Thoracic aorta (tissue), 2 donors: Measurements from ENCODE around the gene SLC44A2. TPM values are rescaled to one million over a fixed set of nuclear protein-coding genes. Genes with fewer than 3 reads are reported as not detected.

Experiments used
- ATAC-seq: fragments of 150-250 bp; one replicate; pipeline ENCODE4 v1.8.0; 2017; ENCODE audit warnings: low read depth; ENCODE audit not compliant: insufficient number of reproducible peaks, low FRiP score
- DNase-seq: peaks from one replicate; pipeline ENCODE4 v3.0.0-alpha.2; 2020; ENCODE audit warnings: low spot score
- H3K27ac ChIP-seq, 2 donors: fragments of 200-600 bp; sonication (generic); 1 replicate in 1 of 2; 2 replicates in 1 of 2; pipeline ENCODE4 v1.5.1; 2016; ENCODE audit warnings: mild to moderate bottlenecking in 2 of 2, moderate library complexity in 2 of 2
- H3K27me3 ChIP-seq: fragments of 200-600 bp; sonication (generic); replicated peaks from 2 replicates; pipeline ENCODE4 v1.6.0; 2016; ENCODE audit warnings: mild to moderate bottlenecking; ENCODE audit not compliant: insufficient read depth
- H3K36me3 ChIP-seq: fragments of 200-600 bp; sonication (generic); one replicate; pipeline ENCODE4 v1.5.1; 2016
- H3K4me1 ChIP-seq, 2 donors: fragments of 200-600 bp; sonication (generic); 1 replicate in 1 of 2; 2 replicates in 1 of 2; pipeline versions ENCODE4 v1.5.1 to v1.6.0; 2016; ENCODE audit warnings: low read depth in 2 of 2, mild to moderate bottlenecking in 1 of 2; ENCODE audit not compliant: control insufficient read depth in 1 of 2
- H3K4me3 ChIP-seq: fragments of 200-600 bp; sonication (generic); 2 replicates; pipeline ENCODE4 v1.5.1; 2016; ENCODE audit warnings: mild to moderate bottlenecking
- H3K9me3 ChIP-seq: fragments of 200-600 bp; sonication (generic); 2 replicates; pipeline ENCODE4 v1.5.1; 2016
- total RNA-seq, 2 donors: library from RNA; depleted of rRNA; stranded (reverse); fragments of >200 nt; gene quantifications; one replicate each; pipeline versions ENCODE4 v1.1.0 to v1.2.3, GENCODE V29; 2016
- TF ChIP-seq, protein P1 (sequence below): fragments of 200-600 bp; sonication (generic); IDR thresholded peaks from one replicate; pipeline ENCODE4 v1.5.1; 2019; ENCODE audit warnings: antibody characterized with exemption

Gene SLC44A2
- total RNA-seq, 2 donors from 2014 or later = 105 to 748 TPM

- no peak overlapping the region for H3K27ac ChIP-seq
- ATAC-seq = no peak
- H3K27me3 ChIP-seq = no peaks in the 10 kb centered on the region
- no peaks in the 10 kb centered on the region for H3K4me1 ChIP-seq
- DNase-seq = no peak
- no peaks in the 10 kb centered on the region for H3K9me3 ChIP-seq
- H3K4me3 ChIP-seq = no peak overlapping the region
- TF ChIP-seq, protein P1, sequence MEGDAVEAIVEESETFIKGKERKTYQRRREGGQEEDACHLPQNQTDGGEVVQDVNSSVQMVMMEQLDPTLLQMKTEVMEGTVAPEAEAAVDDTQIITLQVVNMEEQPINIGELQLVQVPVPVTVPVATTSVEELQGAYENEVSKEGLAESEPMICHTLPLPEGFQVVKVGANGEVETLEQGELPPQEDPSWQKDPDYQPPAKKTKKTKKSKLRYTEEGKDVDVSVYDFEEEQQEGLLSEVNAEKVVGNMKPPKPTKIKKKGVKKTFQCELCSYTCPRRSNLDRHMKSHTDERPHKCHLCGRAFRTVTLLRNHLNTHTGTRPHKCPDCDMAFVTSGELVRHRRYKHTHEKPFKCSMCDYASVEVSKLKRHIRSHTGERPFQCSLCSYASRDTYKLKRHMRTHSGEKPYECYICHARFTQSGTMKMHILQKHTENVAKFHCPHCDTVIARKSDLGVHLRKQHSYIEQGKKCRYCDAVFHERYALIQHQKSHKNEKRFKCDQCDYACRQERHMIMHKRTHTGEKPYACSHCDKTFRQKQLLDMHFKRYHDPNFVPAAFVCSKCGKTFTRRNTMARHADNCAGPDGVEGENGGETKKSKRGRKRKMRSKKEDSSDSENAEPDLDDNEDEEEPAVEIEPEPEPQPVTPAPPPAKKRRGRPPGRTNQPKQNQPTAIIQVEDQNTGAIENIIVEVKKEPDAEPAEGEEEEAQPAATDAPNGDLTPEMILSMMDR = no peak
- peaks cover 73% of the 10 kb centered on the region for H3K36me3 ChIP-seq
These were observed 63.4 kb downstream of the SLC44A2 start for GRCh38 chr19:10688545-10689280.

- Histone ChIP-seq H3K27ac (no peak overlapping the region), H3K4me1 (peaks cover 1 to 6% of the 10 kb centered on the region in 2 donors), H3K36me3 (peaks cover 60% of the 10 kb centered on the region), H3K27me3 (no peaks in the 10 kb centered on the region), H3K9me3 (no peaks in the 10 kb centered on the region), H3K4me3 (no peak overlapping the region)
- DNase-seq (no peak), ATAC-seq (no peak)
- TF ChIP-seq, protein P1 = no peak
These were observed 65.0 kb downstream of the SLC44A2 start for GRCh38 chr19:10690341-10690781.

- Histone ChIP-seq H3K36me3 (peaks cover 55% of the 10 kb centered on the region), H3K4me1 (peaks cover 4 to 14% of the 10 kb centered on the region in 2 donors), H3K27me3 (no peaks in the 10 kb centered on the region), H3K9me3 (no peaks in the 10 kb centered on the region), H3K4me3 (no peak overlapping the region), H3K27ac (no peak overlapping the region)
- no peak for DNase-seq
- ATAC-seq = no peak
- TF ChIP-seq, protein P1 = no peak
These were observed 66.0 kb downstream of the SLC44A2 start for GRCh38 chr19:10691178-10691881.

DNA sequence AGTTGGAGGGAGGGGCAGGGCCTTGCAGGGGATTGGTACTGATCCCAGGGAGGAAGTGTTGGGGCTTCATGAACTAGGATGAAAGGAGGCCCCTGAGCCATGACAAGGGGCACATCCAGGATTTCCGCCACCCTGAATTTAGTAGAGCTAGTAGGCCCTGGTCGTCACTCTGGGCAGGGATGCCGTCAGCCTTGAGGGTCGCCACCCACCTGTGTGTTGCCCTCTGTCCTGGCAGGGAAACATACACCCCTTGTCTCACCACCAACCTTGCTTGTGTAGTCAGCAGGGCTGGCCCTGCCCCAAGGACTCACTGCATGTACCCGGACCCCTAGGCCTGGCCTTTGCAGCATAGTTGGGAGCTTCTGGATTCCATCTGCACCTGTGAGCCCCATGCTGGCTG, 66.5 kb downstream of the SLC44A2 start:
- ATAC-seq = no peak
- H3K27me3 ChIP-seq = no peaks in the 10 kb centered on the region

More for the DNA sequence above, 66.5 kb downstream of the SLC44A2 start:
- H3K4me1 ChIP-seq = peaks cover 4 to 14% of the 10 kb centered on the region in 2 donors
- DNase-seq = no peak
- H3K9me3 ChIP-seq = no peaks in the 10 kb centered on the region
- H3K4me3 ChIP-seq = no peak overlapping the region
- H3K36me3 ChIP-seq = peaks cover 51% of the 10 kb centered on the region
- H3K27ac ChIP-seq = no peak overlapping the region
- TF ChIP-seq, protein P1 = no peak
